Gastroesophageal sphincter (tissue), 3 donors: ENCODE measurements around the gene AATF.

ENCODE experiments used
- EP300 ChIP-seq: sonication (generic); formaldehyde crosslinking; IDR thresholded peaks from one replicate; pipeline ENCODE4 v1.6.1; 2017; ENCODE audit warnings: antibody characterized with exemption, mild to moderate bottlenecking
- POLR2A ChIP-seq, 2 donors: fragments of 450-650 bp; IDR thresholded peaks; one replicate each; pipeline ENCODE4 v1.6.1; 2017; ENCODE audit warnings: antibody characterized with exemption in 2 of 2, mild to moderate bottlenecking in 2 of 2, moderate library complexity in 1 of 2
- POLR2AphosphoS5 ChIP-seq: sonication (generic); formaldehyde crosslinking; IDR thresholded peaks from one replicate; pipeline ENCODE4 v1.6.1; 2017; ENCODE audit warnings: antibody characterized with exemption
- TF ChIP-seq, protein P1 (sequence below), 4 experiments: fragments of 200-600 bp in 2 of 4; fragments of 450-650 bp in 2 of 4; sonication (generic) in 1 of 4; IDR thresholded peaks; one replicate each; pipeline ENCODE4 v1.5.1; 2017 to 2019; ENCODE audit warnings: antibody characterized with exemption in 4 of 4, mild to moderate bottlenecking in 2 of 4, moderate library complexity in 2 of 4

DNA sequence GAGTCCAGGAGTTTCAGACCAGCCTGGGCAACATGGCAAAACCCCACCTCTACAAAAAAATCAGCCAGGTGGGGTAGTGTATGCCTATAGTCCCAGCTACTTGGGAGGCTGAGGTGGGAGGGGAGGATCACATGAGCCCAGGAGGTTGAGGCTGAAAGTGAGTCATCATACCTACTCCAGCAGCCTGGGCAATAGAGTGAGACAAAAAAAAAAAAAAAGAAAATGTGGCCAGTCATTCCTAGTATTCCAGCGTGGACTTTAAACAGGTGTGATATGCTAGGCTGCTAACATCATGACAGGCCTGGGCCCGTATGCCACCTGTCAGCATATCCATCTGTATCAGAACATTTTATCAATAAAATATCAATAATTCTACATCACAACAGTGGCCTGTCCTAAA, 143.3 kb downstream of the AATF start:
- TF ChIP-seq, protein P1, sequence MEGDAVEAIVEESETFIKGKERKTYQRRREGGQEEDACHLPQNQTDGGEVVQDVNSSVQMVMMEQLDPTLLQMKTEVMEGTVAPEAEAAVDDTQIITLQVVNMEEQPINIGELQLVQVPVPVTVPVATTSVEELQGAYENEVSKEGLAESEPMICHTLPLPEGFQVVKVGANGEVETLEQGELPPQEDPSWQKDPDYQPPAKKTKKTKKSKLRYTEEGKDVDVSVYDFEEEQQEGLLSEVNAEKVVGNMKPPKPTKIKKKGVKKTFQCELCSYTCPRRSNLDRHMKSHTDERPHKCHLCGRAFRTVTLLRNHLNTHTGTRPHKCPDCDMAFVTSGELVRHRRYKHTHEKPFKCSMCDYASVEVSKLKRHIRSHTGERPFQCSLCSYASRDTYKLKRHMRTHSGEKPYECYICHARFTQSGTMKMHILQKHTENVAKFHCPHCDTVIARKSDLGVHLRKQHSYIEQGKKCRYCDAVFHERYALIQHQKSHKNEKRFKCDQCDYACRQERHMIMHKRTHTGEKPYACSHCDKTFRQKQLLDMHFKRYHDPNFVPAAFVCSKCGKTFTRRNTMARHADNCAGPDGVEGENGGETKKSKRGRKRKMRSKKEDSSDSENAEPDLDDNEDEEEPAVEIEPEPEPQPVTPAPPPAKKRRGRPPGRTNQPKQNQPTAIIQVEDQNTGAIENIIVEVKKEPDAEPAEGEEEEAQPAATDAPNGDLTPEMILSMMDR (IDR thresholded peaks at IDR 0.05), result no peak
- TF ChIP-seq POLR2A (IDR thresholded peaks at IDR 0.05) (no peak), EP300 (no peak), POLR2AphosphoS5 (no peak)
